Measurements from ENCODE around the gene EPHX1.
"Not testable (repeated sequence)": the region's sequence is repeated elsewhere in the genome, so short reads cannot be mapped to it uniquely, and the experiment has no call there.

The EPHX1 gene

GRCh38 chr1:225777058-225777582 is 32.8 kb upstream of the EPHX1 start:
- peak overlapping the region; percentile 42 for H3K4me3 ChIP-seq (ENCODE audit: low read depth, low read length)

- H3K4me3 ChIP-seq (ENCODE audit: low read depth, low read length): peak within 1 kb of the TSS; percentile 92
Observed at GRCh38 chr1:225777583-225778336, 32.2 kb upstream of the EPHX1 start, which contains the start of gene SRP9. Gene SRP9, plus strand, starts transcription at chr1:225777826. Its CDS starts 115 bp downstream, at chr1:225777941.

GRCh38 chr1:225778337-225778669 is 31.6 kb upstream of the EPHX1 start:
- H3K4me3 ChIP-seq (ENCODE audit: low read depth, low read length): peak overlapping the region; percentile 92

GRCh38 chr1:225779165-225779564 is 30.8 kb upstream of the EPHX1 start:
- H3K4me3 ChIP-seq (ENCODE audit: low read depth, low read length): peak overlapping the region; percentile 92

GRCh38 chr1:225780134-225780533 is 29.8 kb upstream of the EPHX1 start:
- no peak overlapping the region for H3K4me3 ChIP-seq (ENCODE audit: low read depth, low read length)

GRCh38 chr1:225780630-225781029 is 29.3 kb upstream of the EPHX1 start:
- H3K4me3 ChIP-seq (ENCODE audit: low read depth, low read length): no peak overlapping the region

GRCh38 chr1:225789142-225789541 is 20.8 kb upstream of the EPHX1 start:
- not testable (repeated sequence) for H3K4me3 ChIP-seq (ENCODE audit: low read depth, low read length)

- H3K4me3 ChIP-seq (ENCODE audit: low read depth, low read length): no peak overlapping the region
Observed at GRCh38 chr1:225794954-225795353, 15.0 kb upstream of the EPHX1 start.

- not testable (repeated sequence) for H3K4me3 ChIP-seq (ENCODE audit: low read depth, low read length)
Observed at GRCh38 chr1:225796097-225796496, 13.8 kb upstream of the EPHX1 start.

GRCh38 chr1:225801146-225801545 is 8.8 kb upstream of the EPHX1 start:
- not testable (repeated sequence) for H3K4me3 ChIP-seq (ENCODE audit: low read depth, low read length)

- no peak overlapping the region for H3K4me3 ChIP-seq (ENCODE audit: low read depth, low read length)
Observed at GRCh38 chr1:225806249-225806648, 3.7 kb upstream of the EPHX1 start.

- not testable (repeated sequence) for H3K4me3 ChIP-seq (ENCODE audit: low read depth, low read length)
Observed at GRCh38 chr1:225806736-225807135, 3.2 kb upstream of the EPHX1 start.

GRCh38 chr1:225808136-225808535 is 1.8 kb upstream of the EPHX1 start:
- no peak overlapping the region for H3K4me3 ChIP-seq (ENCODE audit: low read depth, low read length)

GRCh38 chr1:225810579-225811538 is 935 bp downstream of the EPHX1 start:
- H3K4me3 ChIP-seq (ENCODE audit: low read depth, low read length): peak overlapping the region; percentile 80

GRCh38 chr1:225811622-225812487 is 1.9 kb downstream of the EPHX1 start:
- H3K4me3 ChIP-seq (ENCODE audit: low read depth, low read length): peak overlapping the region; percentile 40

- H3K4me3 ChIP-seq (ENCODE audit: low read depth, low read length): no peak overlapping the region
Observed at GRCh38 chr1:225812488-225813213, 2.7 kb downstream of the EPHX1 start.

GRCh38 chr1:225813214-225813964 is 3.5 kb downstream of the EPHX1 start:
- H3K4me3 ChIP-seq (ENCODE audit: low read depth, low read length): no peak overlapping the region

- H3K4me3 ChIP-seq (ENCODE audit: low read depth, low read length): no peak overlapping the region
Observed at GRCh38 chr1:225814381-225814780, 4.5 kb downstream of the EPHX1 start.

- not testable (repeated sequence) for H3K4me3 ChIP-seq (ENCODE audit: low read depth, low read length)
Observed at GRCh38 chr1:225815090-225815489, 5.2 kb downstream of the EPHX1 start.
